ENCODE results near the gene DNHD1.

Gene DNHD1

DNA sequence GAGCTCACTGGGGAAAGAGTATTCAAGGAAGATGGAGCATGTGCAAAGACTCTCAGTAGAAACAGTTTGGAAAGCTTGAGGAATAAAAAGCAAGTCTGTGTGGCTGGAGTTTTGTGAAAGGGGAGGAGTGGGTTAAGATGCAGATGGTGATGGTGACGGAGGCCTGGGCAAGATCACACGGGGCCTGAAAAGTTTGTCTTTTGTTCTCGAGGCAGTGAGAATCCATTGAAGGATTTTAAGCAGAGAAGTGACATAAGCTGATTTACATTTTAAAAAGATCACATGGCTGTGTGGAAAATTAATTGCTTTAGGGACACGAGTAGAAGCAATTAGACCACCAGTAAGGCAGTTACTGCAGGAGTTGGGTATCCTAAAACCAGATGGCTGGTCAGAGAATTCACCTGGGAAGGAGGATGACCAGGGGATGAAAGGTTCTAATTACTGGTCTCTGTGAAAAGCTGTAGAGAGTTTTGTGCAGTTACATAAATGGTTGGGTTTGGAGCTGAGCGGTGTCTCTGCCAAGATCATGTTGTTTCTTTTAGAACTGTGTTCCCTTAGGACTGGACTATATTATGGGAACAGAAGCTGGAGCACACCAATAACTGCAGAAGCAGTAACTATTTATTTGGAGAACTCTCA lies 99.3 kb downstream of the DNHD1 start:
- DNase-seq, result no peak

- no peak for DNase-seq
Observed at GRCh38 chr11:6598555-6598954, 101.5 kb downstream of the DNHD1 start.

- no peak for DNase-seq
Observed at GRCh38 chr11:6599449-6599848, 102.4 kb downstream of the DNHD1 start.

- DNase-seq, result no peak
Observed at GRCh38 chr11:6599881-6600390, 102.9 kb downstream of the DNHD1 start.

GRCh38 chr11:6601041-6601461 lies 104.0 kb downstream of the DNHD1 start:
- DNase-seq, result no peak

GRCh38 chr11:6602096-6602940 lies 105.2 kb downstream of the DNHD1 start:
- DNase-seq, result no peak

DNA sequence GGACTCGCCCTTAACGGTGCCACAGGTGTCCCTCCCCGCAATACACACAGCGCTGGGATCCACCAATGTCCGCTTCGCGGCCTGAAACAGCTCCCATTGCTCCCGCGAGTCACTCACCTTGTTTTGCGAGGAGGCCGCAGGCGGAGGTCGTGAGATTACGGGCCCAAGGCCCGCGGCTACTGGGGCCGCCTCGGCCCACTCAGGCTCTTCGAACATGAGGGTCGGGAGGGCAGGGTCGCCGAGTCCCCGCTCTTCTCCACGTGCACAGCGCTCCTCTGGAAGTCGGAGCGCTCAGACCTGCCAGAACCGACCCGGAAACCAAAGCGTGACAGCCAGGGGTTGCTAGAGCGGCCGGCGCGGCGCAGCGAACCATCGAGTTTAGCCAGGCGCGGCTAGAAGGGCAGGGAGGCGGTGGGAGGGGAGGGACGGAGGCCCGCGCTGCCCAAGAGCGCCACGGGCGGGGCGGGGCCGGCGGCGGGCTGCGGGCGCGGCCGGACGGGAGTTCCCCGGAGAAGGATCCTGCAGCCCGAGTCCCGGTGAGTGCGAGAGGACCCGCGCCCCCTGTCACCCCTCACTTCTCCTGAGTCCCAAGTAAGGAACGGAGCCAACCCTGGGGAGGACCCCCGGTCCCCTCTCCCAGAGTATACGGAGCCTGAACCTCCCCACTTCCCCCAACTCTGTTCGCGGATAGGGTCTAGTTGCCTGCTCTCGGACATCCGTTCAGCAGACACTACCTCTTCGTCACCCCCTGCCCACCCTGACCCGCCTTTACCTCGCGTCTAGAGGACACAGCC lies 106.4 kb downstream of the DNHD1 start, which contains the start of the genes ILK and RRP8:
ILK (plus strand) TSS at position 488 of the 794 bp plus-strand sequence. CDS start 498 bp downstream, outside the sequence.
RRP8 (minus strand) TSS at position 330 of the 794 bp plus-strand sequence; CDS start at position 216, 114 bp downstream.
- DNase-seq, result peak; percentile 90 to 93

- DNase-seq, result peak; percentile 63 to 67
Observed at GRCh38 chr11:6604081-6604626, 107.1 kb downstream of the DNHD1 start.

DNA sequence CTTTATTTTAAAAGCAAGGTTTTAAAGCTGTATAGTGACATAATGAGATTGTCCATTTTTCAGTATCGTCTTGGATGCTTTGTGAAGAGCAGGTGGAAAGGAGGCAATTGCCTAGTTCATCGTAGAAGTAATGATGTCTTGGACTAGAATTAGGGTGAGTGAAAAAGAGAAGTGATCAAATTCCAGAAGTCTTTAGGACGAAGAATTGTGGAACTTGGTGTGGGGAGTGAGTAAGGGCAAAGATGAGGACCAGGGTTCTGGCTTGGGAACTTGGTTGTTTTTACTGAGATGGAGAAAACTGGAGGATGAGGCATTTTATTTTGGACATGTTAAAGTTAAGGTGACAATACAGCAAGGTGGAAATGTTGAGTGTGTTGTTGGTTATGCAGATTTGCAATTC lies 107.7 kb downstream of the DNHD1 start:
- DNase-seq, result no peak

DNA sequence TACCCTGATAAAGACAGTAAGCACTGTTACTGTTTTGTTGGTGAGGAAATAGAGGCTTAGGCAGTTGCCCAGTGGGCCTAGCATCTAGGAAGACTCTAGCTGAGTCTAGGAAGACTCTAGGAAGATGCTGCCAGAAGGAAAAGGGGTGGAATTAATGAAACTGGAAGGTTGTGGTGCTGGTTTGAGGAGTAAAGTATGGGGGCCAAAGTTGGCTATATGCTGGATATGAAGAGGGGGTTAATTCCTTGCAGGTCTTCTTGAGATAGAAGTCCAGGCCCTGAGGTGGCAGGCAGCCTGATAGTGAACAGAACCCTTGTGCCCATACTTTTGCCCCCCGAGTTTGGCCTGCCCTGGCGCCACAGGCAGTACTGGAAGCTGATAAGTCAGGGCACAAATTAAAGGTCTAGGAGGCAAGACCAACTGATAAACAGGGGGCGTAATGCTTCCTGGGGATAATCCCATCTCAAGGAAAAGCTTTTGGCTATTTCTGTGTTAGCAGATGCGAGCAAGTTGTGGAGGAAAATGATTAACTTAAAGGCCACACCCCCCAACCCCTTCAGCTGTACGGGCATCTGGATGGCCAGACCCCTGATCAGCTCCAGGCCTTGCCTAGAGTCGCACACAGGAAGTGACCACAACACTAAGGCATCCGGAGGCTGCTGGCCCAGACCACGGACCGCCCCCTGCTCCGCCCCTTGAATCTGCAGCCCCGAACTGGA lies 109.5 kb downstream of the DNHD1 start:
- DNase-seq, result peak; percentile 68 to 75

DNA sequence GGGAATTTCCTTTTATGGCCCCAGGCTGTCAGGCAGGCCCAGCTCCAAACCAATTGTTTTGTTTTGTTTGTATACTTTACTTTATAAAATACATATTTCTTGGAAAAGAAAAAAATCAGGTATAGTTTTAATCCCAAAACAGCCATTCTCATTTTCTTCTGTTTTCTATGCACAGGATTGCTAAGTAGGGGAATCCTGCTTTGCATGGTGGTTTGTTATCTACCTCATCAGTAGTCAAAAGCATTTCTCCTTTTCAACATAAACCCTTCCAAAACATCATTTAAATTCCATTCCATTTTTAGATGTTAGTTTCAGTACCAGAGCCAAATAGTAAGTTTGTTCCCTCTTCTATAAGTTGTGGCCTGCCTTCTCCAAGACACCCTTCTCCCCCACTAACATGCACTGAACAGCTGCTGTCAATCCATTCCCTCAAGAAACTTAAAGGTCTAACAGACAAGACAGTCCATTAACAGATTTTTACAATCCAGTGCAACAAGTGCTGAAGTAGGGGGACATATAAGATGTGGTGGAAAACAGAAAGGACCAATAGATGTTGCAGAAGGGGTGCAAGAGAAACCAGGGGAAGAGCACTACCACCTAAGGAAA lies 110.2 kb downstream of the DNHD1 start:
- no peak for DNase-seq

- no peak for DNase-seq
Observed at GRCh38 chr11:6608011-6608410, 110.9 kb downstream of the DNHD1 start.

DNA sequence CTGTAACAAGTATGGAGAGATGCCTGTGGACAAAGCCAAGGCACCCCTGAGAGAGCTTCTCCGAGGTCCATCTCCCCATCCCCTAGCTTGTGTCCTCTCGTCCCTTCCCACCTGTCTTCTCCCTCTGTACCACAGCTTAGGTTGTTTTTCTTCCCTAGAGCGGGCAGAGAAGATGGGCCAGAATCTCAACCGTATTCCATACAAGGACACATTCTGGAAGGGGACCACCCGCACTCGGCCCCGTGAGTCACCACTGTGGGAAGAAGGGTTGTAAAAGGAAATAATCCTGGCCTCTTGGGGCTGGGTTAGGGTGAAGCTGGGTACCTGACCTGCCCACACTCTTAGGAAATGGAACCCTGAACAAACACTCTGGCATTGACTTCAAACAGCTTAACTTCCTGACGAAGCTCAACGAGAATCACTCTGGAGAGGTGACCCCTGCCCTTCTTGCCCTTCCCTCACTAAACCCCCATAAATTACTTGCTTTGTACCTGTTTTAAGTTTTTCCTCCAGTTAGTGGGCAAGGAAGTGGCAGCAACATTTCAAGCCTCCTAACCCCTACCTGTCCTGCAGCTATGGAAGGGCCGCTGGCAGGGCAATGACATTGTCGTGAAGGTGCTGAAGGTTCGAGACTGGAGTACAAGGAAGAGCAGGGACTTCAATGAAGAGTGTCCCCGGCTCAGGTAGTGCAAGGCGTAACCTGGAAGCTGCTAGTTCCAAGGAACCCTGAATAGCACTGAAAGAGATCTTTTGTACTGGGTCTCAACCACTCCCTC lies 111.8 kb downstream of the DNHD1 start:
- DNase-seq, result no peak

DNA sequence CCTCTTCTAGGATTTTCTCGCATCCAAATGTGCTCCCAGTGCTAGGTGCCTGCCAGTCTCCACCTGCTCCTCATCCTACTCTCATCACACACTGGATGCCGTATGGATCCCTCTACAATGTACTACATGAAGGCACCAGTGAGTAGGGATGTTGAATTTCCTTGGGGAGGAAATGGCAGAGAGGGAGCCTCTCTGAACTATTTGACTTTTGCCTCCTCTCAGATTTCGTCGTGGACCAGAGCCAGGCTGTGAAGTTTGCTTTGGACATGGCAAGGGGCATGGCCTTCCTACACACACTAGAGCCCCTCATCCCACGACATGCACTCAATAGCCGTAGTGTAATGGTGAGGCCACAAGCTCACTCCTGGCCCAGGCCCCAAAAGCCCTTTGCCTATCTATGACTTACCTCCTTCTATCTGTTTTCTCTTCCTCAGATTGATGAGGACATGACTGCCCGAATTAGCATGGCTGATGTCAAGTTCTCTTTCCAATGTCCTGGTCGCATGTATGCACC lies 112.5 kb downstream of the DNHD1 start:
- no peak for DNase-seq

DNA sequence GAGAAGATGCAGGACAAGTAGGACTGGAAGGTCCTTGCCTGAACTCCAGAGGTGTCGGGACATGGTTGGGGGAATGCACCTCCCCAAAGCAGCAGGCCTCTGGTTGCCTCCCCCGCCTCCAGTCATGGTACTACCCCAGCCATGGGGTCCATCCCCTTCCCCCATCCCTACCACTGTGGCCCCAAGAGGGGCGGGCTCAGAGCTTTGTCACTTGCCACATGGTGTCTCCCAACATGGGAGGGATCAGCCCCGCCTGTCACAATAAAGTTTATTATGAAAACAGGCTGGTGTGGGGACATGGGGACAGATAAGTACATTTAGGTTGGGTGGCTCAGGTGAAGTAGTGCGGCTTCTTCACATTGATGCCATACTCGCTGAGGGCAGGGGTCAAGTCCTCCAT lies 113.5 kb downstream of the DNHD1 start:
- DNase-seq, result no peak

DNA sequence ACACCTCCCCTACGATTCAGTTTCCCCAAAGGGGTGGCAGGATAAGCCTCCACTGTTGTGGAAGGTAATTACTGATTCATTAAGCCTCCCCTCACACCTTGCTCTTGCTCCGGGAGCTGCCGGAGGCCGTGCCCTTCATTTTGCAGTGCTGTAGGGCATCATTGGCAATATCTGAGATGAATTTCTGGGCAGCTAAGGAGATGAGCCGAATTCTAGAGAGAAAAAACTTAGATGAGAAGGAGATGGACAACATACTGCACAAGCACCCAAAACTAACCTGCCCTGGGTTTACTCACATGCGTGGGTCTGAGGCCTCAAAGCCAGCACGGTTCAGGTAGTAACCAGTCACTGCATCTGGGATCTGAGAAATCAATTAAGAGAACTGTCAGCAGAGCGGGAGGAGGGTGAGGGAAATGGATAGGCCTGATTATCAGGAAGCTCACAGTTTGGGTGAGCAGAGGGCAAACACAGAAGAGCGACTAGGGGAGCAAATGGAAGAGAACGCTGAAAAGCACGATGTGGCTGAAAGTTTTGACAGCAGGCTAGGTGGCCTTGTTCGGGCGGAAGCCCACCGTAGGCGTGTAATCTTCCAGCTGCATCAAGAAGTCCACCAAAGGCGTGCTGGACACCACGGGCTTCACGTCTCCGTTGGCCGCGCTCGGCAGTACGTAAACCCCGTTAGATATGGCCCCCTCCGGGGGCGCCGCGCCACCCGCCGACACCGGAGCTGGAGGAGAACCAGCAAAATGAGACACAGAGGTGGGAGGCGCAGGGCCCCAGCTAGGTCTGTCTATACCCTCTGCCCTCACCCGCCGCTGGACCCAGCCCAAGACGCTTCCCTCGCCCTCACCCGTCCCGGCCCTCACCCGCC lies 114.2 kb downstream of the DNHD1 start:
- peak; percentile 39 to 41 for DNase-seq

DNA sequence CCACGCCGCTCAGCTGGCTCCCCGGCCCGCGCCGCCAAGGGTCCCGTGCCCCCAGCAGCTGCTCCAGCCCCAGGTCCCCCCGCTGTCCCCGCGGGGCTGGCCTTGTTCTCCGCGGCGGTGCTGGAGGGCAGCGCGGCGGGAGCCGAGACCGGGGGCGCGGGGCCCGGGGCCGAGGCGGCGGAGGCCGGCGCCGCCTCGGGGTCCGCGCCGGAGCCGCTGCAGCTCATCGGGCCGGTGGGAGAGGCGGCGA lies 114.8 kb downstream of the DNHD1 start:
- DNase-seq, result no peak

- DNase-seq, result peak; percentile 95 to 96
Observed at GRCh38 chr11:6612213-6613041, 115.3 kb downstream of the DNHD1 start, which contains the start of gene TAF10. TAF10 (minus strand) TSS chr11:6612216; CDS start chr11:6612189, 27 bp downstream.

DNA sequence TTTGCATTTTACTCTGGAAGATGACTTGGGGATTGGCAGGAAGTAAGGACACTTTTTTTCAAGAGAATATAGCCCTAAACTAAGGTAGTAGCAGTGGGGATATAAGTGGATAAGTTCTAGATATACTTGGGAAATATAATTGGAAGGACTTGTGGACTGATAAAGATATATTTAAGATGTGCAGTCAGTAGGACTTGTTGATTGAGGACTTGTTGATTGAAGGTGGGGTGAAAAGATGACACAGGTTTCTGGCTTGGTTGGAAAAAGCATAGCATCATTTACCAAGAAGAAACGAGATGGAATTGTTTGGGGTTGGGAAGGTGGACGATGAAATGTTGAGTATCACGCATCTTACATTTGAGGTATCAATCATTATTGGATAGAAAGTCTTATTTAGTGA lies 116.4 kb downstream of the DNHD1 start:
- no peak for DNase-seq
